Stimulated activated CD8-positive, alpha-beta memory T cell treated with anti-CD3 and anti-CD28 coated beads, Interleukin-12 subunit alpha, Interleukin-12 subunit beta, amount 100 ng/mL, for 4 hours (primary cell): ENCODE measurements around the gene NUP62.

Experiments used
- DNase-seq: peaks from one replicate; pipeline ENCODE4 v3.0.0-alpha.2; 2020; ENCODE audit warnings: low read depth

NUP62 gene

DNA sequence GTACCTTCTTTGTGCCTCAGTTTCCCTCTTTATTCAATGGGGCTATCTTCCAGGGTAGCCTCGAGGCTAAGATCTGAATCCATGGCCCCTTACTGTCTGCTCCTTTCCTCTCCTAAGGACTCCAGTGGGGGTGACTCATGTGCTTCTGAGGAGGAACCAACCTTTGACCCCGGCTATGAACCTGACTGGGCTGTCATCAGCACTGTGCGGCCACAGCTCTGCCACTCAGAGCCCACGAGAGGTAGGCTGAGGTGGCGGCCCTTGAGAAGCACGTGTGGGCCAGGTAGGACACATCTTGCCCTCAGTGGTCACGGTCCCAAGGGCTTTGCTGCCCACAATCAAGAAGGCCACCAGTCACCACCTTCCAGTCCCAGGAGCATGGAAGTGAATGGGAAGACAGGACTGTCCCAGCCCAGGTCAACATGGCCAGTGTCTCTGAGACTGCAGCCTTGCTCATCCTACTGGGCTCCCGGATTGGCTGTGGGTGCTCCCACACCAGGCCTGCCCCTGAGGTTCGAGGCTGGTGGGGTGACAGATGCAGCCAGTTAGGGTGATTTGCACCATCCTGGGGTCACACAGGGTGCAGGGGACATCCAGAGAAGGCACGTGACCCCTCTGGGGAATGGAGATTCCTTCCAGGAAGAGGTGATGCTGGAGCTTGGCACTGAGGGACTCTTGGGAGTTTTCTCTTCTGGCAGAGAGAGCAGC is 49.0 kb downstream of the NUP62 start:
- no peak for DNase-seq

DNA sequence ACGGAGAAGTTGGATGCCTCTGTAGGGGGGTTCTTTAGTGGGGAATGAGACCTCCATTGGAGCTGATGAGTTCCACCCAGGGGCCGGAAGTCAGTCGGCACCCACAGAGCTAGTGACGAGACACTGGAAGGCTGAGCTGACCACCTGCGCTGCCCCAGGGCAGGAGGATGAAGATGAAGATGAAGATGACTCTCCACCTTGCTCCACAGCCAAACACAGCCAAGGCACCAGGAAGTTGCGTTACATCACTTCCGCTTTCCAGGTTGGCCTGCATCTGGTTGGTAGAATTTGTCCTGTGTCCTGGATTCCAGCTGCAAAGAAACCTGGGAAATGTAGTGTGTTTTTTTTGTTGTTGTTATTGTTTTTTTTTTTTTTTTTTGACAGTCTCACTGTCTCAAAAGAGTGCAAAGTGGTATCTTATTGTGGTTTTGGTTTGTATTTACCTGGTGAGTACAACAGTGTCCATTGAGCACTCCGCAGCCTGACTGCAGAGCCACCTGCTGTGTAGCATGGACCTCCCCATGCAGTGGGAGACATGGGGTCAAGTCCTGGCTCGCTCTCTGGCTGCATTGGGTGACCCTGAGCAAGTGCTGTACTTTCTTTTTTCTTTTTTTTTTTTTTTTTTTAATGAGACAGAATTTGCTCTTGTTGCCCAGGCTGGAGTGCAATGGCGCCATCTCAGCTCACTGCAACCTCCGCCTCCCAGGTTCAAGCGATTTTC is 49.9 kb downstream of the NUP62 start:
- no peak for DNase-seq

GRCh38 chr19:49878744-49879070 is 50.6 kb downstream of the NUP62 start:
- DNase-seq, result no peak

- DNase-seq, result peak; percentile 94
These were observed 51.2 kb downstream of the NUP62 start for GRCh38 chr19:49877879-49878743.

DNA sequence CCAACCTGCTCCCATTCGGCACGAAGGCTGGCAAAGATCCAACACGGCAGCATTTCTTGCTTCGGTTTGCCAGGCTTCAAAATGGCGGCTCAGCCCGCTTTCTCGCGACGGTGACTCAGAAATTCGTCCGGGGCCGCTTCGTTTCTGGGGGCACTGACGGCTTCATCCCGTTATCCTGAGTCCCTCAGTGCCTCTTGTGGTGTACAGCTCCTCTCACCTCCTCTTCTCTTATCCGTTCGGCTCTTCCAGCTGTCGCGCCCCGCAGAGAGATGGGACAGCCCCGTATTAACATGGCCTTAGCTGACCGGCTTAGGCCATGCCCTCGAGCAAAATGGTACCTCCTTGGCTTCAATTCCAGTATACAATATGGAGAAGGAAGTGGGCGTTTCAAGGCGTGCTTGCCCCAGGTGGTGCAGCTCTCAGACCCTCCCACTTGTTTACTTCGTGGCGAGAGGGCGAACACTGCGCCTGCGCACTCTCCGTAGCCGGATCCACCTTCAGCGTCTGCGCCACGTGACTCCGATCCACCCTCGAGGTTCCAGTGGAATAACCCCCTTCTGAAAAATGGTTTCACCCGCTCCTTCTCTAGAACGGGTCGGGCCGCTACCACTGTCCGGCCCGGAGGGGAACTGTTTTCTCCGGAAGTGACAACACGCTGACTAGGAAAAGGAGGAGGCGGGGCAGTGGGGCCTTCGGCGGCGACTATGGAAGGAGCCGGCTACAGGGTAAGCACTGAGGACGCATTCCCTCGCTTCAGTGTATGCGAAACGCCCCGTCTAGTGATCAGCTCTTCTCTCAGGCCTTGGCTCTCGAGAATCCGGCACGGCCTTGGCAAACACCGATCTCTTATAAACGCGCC is 52.1 kb downstream of the NUP62 start, which contains the start of the genes AKT1S1 and TBC1D17:
Gene AKT1S1 (minus strand): TSS at position 336 of the 859 bp plus-strand sequence. CDS start 4,060 bp downstream, outside the sequence.
Gene TBC1D17 (plus strand): TSS at position 683 of the 859 bp plus-strand sequence. CDS start 22 bp downstream, at position 705.
- peak; percentile 97 for DNase-seq

GRCh38 chr19:49876422-49877019 is 52.8 kb downstream of the NUP62 start:
- peak; percentile 94 for DNase-seq

GRCh38 chr19:49875857-49876421 is 53.4 kb downstream of the NUP62 start:
- DNase-seq, result peak; percentile 44

DNA sequence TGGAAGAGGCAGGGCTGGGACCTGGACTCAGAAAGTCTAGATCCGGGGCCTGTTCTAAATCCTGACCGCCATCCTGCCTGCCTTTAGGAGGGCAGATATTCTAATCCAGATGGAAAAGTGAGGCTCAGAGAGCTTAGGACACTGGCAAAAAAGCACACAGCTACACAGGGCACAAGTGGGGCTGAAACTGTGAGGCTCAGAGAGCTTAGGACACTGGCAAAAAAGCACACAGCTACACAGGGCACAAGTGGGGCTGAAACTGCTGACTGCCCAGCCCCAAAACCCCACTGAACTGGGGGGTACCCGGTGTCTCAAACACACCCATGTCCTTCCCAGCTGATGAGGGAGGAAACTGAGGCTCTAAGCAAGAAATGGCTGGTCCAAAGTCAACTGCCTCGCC is 54.1 kb downstream of the NUP62 start:
- no peak for DNase-seq

- no peak for DNase-seq
These were observed 54.7 kb downstream of the NUP62 start for GRCh38 chr19:49874503-49875157.

DNA sequence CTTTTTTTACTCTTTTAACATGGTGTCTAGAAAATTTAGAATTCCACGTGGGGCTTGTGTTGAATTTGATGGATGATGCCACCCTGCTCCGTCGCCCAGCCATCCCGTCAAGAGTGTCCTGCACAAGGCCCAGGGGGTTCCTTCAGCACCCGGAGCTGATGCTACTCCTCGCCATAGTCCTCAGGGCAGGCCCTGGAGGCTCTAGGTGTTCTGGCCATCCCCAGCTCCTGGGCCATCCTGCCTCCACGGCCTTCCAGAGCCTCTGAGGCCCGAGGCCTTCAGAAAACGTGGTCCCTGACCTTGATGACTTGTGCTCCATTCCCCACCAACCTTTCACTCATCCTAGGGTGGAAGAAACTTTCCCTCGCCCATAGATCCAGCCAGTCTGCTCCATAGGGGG is 55.5 kb downstream of the NUP62 start:
- DNase-seq, result no peak

- no peak for DNase-seq
These were observed 56.2 kb downstream of the NUP62 start for GRCh38 chr19:49873129-49873521.

DNA sequence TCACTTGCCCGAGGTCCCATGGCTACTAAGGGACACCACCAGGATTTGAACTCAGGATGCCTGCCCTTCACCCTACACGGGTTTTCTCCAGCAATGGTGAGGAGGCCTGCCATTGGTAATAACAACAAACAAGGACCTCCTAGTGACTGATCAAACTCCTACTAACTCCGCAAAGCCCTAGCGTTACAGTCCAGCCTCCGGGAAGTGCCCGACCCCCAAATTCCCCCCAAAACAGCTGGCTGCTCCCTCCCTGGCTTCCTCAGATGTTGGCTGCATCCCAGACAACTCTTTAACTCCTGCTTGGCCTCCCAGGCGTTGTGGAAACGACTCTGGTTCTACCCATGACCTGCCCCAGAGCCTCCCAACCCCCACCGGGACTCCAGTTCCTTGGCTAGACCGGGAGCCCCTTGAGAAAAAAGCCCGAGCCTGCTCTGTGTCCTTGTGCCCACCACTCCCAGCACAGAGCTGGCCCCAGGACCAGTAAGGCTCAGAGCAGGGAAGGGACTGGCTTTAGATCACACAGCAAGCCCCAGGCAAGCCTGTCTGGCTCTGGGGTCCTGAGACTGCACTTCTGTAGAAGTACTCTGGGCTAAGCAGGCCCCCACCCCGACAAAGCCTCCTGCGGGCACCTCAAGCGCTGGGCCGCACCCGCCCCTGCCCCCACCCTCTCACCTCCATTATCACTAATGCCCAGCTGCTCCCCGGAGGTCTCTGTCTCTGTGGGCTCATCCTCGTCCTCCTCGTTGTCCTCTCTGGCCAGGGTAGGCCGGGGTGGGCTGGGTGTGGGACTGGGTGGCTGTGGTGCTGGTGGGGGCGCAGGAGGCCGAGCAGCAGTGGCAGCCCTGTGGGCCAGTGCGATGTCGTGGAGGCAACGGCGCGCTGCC is 56.8 kb downstream of the NUP62 start:
- no peak for DNase-seq

GRCh38 chr19:49871349-49871985 is 57.8 kb downstream of the NUP62 start:
- DNase-seq, result no peak

DNA sequence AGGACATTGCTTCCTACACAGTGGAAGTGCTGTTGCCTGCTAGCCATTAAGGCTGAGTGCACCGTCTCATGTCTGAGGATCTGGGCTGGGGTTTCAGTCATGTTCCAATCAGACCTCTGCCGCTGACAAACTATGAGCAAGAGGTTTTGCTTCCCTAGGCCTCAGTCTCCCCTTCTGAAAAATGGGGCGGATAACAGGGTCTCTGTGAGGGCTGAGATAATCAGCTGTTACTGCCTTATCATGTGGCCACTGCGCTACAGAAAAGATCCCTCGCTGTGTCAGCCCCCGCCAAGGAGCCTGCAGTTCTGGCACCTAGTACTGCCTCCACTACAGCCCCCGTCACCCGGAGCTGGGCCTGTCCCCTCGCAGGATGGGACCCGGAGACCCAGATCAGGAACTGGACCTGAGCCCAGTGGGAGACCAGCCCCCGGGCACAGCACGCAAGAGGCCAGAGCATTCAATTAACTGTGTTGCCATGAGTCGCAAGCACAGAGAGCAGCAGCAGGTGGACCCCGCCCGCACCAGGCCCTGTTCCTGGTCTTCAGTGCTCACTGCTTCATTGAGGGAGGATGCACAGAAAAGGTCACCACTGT is 58.9 kb downstream of the NUP62 start:
- no peak for DNase-seq

DNA sequence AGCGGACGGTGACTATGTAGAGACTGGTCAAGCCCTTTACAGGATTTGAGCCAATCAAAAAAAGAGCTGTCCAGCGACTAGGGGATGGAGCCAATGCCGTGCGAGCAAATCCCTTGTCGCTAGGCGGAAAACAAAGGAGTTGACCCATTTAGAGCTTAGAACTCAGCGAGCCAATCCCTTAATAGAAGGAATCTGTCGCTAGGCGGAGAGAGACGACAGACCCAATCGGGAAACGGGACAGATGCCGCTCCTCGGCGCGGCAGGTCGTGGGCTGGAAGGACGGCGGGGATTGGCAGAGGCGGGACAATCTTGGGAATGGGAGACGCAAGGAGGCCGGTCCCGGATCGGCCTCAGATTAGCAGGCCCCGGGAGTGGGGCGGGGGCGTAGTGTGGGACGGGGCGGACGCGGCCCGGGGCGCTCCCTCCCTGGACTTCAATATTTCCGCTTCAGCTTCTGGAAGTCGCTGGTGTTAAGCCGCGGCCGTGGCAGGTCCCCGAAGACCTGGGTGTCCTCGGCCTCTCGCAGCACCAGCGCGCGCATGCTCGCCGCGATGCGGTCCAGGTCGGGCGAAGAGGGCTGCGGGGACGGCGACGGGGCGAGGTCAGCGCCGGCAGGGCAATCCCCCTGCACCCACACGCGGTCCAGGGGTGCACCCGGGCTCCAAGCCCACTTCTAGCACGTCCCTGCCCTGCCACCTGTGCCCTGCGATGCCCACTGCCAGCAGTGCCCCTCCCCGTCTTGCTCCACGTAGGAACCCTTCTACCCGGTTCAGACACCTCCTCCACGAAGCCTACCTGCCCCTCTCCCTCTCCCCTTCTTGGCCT is 59.6 kb downstream of the NUP62 start:
- DNase-seq, result peak; percentile 76

GRCh38 chr19:49869009-49869483 is 60.3 kb downstream of the NUP62 start:
- DNase-seq, result no peak
